Activated CD4-positive, alpha-beta T cell treated with anti-CD3 and anti-CD28 coated beads, Interleukin-10, Interleukin-2, amounts not matched to agents 100 ng/mL and 50 ng/mL, durations not matched to agents 16 hours and 8 hours (primary cell): ENCODE results near the gene RNF144A.

ENCODE experiments used
- DNase-seq: peaks from one replicate; pipeline ENCODE4 v3.0.0-alpha.2; 2020

The RNF144A gene

DNA sequence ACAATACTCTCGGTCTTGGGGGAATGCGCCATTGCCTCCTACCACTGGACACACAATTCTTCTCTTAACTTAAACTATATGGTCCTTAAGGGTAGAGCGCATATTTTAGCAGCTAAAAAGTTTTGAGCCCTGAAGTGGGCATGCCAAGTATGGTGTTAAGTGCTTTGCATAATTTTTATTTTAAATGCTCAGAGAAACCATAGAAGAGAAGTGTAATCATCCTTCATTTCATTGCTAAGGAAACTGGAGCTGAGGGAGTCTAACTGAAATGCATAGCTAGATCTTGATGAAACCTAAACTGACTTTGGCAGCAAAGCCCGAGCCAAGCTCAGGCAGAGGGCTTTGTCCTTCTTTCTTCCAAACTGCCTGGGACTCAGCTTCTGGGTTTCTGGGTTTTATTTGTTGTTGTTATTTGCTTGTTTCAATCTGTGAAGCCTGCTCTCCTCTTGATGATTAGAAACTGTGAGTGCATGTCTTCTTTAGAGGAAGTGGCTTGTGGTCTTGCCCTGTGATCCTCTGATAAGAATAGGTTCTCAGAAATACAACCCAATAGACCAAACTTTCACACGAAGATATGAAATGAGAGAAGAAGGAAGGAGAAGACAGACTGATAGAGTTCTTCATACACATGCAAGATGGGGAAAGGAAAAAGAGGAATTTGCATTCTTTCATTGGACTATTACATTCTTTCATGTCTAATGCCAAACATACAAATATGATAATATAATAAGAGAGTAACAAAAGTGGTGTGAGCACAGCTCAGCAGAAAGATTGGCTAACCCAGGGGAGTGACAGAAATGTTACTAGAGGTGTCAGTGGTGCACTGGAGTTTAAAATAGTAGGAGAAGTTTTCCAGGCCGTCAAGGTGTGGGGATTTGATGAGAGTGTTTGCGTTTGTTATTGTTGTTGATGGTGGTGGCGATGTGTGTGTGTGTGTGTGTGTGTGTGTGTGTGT, 7.5 kb upstream of the RNF144A start:
- peak; percentile 88 for DNase-seq

DNA sequence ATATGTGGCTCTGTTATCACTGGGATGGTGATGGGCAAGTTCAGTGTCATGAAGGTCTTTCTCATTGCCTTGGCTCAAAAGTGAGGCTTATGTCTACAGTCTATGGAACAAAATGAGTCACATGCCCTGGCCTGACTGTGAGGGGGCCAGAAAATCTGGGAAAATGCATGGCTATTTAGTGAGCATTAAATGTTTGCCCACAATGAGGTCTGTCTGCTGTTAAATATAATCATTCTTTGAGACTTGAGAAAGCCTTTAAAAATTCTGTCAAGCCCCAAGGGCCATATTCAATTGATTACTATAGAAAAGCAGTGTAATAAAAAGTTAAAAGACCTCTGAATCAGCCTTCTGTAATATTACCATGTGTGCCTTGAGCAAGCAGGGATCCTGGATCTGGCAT, 5.5 kb upstream of the RNF144A start:
- no peak for DNase-seq

DNA sequence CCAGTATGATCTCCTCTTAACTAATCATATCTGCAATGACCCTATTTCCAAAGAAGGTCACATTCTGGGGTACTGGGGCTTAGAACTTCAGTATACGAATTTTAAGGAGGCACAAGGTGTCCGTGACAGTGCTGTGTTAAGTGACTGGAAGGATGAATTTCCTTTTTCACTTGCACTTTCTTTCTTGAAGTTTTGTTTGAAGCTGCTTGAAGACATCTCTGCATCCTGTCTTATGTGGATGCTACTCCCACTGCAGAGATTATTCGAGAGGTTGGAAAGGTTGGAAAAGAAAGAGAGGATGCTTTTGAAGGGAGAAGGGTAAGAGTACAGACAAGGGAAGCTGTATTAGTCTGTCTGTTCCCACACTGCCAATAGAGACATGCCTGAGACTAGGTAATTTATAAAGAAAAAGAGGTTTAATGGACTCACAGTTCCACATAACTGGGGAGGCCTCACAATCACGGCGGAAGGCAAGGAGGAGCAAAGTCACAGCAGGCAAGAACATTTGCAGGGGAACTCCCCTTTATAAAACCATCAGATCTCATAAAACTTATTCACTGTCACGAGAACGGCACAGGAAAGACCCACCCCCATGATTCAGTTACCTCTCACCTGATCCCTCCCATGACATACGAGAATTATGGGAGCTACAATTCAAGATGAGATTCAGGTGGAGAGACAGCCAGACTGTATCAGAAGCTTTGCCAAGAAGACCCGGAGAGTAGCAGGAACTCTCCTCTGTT, 3.6 kb upstream of the RNF144A start:
- DNase-seq, result peak; percentile 66

DNA sequence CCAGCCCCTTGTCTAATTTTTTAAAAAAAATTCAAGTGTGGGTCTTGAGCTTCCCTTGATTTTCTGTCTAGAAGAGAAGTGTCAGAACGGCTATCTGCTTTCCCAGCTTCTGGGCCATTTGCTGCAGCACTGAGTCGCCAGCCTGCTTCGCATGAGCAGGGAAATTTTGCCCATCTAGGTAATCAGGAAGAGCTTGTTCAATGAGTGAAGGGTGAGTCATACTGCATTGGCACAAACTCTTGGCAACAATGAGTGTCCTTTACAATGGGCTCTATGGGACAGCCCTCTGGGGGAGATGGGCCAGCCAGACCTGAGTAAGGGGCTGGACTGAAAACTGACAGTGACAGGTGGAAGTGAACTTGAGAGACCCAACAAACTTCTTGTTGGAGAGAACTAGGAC, 2.4 kb upstream of the RNF144A start:
- DNase-seq, result peak; percentile 55

DNA sequence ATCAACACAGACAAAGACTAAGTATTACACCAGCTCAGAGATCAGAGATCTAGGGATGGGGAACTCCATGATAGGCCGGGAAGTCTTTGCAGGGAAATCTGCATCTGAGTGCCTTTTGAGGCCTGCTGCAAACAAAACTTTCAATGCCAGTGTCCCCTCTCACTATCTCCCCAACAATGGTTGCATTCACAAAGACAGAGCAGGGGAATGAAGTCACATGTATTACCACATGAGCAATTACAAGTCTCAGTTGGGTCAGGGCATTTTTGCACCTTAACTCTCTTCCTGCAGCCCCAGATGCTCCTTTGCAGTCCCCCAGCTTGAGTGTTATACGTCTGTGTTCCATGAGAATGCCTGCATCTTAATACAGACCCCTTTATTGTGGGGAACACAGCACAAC, 1.8 kb upstream of the RNF144A start:
- no peak for DNase-seq

DNA sequence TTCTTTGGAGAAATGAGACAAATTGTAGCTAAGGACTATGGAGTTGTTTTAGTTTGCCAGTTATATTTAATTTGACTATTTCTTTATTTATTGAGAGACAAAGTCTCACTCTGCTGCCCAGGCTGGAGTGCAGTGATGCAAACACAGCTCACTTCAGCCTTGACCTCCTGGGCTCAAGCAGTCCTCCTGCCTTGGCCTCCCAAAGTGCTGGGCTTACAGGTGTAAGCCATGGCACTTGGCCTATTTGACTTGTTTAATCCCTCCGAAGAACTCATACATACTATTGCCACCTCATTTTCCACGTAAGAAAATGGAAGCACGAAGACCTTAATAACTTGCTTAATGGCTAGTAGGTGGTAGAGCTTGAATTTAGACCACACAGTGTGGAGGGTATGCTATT, 988 bp upstream of the RNF144A start:
- DNase-seq, result no peak

DNA sequence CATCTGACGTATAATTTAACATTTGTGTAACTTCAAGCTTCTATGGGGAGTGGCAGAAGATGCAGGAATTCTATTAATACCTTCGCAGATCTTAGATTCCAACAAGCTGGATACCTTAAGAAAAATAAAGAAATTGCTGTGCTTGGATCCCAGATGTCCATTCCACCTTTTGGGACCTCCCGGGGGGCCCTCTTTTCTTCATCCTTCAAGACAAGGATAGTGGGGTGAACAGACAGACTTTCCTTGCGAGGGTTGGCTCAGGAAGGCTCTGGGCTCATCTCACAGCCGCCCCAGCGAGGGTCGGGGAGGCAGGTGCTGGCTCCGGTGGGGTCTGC, 509 bp upstream of the RNF144A start:
- no peak for DNase-seq

DNA sequence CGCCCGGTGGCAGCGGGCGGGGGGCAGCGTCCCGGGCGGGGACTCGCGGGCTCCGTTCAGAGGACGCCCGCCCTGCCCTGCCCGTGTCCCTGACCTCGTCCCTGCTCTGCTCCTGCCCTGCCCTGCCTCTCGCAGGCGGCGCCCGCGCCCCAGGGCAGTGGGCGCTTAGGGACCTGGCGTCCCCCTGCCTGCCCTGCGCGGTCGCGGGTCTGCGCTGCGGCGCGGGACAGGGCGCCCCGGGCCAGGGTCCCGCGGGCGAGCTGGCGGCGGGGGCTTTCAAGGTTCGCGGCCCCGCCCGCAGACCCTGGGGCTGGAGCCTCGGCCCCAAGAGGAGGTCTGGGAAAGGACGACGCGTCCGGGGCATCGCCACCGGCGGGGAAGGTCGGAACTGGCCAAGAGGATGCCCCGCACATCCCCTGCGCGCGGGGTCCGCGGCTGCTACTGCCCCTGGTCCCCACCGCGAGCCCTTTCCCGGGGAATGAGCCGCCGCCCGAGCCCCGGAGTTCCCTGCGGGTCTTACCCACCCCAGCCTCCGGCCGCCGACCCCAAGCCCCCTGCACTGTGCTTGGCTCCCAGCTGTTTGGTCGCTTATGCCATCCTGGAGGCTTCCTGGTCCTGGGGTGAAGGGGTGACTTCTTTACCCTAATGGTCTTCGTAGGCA, 679 bp downstream of the RNF144A start:
- DNase-seq, result peak; percentile 31

DNA sequence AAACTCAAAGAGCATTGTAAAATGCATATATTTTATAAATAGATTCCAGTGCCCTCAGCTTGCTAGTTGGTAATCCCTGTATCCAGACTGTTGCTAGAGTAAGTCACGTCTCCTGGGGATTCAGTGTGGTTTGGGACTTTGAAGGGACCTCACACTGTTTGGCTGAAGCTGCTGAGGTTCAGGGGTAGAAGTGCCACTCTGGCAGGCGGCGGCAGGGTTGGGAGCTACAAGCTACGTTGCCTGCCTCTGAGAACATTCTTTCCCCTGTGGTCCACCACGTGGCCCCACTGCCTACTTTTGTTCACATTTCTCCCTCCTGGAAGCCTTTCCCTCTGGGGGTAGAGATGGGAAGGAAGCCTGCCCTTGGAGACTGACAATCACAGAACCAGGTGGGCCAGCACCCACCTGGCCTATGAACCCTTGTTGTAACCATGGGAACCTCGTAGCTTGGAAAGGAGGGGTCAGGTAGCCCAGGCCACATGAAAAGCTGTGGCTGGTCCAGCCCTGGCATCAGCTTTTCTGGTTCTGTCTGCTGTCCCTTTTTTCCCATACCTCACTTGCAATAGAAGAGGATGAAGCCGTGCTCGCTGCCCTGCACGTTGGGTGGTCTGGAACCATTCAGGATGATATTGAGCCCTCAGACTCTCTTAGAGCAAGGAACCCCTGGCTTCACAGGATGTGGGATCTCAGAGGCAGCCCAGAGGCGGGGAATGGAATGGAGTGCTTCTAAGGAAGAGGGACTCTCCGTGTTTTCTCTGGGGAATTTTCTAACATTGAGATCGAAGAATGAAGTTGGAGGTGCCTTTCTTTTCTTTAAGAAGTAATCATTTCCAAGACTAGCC, 2.9 kb downstream of the RNF144A start:
- DNase-seq, result no peak

DNA sequence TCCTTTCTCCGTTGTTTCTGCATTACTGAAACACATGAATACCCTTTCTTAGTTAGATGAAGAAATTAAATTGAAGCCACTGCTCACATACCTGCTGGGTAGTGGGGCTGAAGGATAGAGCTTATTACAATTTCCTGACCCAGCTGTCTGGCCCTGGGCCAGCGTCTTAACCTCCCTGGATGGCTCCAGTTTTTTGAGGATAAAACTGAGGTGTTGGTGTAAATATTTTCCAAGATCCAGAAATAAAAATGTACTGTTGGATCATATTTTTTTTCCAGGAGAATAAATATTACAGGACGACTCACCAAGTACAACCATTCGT, 3.5 kb downstream of the RNF144A start:
- no peak for DNase-seq

DNA sequence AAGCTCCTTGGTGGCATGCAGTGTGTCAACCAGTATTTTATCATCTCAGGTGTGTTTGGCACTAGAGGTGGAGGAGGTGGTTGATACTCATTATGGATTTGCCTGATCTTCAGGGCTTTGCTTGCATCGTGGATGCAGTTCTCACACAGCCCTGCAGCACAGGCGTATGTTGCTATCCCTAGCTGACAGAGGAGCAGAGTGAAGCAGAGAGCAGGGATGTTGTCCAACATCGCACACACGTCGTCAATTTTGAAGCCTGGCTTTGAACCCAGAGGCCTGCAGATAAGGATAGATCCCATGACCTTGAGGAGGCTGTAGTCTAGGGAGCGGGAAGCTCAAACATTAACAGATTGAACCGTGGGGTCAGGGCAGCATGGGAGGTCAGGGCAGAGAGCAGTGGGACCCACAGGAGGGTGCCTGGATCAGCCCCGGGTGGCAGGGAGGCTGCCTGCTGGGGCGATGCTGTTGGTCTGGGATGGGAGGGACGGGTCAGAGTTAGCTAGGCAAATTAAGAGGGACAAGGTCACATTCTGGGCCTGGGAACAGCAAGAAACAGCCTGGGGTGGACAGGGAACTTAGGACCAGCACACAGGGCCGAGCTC, 4.2 kb downstream of the RNF144A start:
- no peak for DNase-seq

DNA sequence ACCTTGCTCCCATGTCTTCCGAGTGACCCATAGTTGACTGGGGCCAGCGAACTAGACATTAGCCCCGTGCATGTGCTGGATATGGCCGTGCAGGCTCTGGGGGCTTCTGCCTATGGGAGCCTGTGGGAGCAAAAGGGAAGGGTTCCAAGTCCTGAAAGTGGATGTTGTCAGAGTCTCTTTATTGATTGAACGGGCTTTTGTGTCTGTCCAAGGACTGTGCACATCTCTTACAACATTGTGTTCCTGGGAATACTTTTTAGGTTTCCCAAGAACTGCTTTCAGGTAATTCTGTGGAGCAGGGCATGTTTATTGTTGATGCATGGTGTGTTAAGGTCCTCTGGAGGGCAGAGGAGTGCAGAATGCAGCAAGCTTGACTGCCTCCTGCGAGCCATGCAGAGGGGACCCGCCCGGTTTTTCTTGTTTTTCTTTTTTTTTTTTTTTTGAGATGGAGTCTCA, 5.0 kb downstream of the RNF144A start:
- DNase-seq, result no peak

DNA sequence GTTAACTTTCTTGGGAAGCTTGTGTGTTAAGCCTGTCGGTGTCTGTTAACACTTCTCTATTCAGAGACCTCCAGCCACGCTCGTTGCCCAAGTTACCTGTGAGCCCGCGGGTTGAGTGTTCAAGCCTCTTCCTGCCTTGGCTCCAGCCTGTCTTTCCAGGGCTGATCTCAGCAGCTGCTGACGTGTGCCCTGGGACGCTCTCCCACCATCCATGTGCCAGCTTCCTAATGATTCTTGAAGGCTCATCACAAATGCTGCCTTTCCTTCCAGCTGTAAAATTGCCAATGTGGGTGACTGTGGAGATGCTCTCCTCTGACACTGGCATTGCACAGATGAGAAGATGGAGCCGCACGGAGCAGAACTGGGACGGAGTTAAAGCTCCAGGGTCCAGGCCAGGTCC, 6.1 kb downstream of the RNF144A start:
- no peak for DNase-seq

DNA sequence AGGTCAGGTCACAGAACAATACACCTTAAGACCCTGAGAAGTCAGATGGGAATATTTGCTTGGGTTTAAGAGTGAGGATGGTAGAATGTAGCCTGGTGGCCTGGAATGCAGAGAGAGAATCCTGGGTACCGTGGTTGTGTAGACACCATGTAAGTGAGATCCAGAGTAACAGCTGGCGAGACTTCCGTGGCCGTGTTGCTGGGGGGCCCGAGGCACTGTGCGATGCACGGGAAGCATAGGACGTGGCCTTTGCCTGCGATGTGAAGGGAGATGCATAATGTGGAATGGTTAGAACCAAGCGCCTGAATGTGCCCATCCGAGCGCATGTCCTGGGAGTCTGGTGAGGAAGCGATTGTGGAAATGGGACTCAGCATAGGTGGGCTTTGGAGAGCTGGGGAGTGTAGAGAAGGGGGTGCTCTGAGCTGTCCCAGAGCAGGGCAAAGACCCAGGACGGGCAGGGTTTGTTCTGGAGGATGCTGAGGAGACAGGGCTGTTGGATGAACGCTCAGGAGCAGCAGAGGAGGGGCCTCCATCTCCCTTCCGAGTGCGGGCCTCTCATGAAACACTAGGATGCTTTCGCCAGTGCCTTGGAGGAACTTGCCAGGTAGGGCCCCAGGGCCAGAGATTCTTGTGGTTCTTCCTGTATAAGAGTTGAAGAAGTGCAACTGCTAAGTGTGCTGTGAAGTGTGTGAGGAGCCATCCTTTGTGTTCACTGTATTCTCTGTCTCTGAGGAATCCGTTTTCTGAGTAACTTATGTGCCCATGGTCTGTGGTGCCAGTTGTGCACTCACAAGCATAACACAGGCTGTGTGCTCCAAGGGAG, 7.1 kb downstream of the RNF144A start:
- no peak for DNase-seq

DNA sequence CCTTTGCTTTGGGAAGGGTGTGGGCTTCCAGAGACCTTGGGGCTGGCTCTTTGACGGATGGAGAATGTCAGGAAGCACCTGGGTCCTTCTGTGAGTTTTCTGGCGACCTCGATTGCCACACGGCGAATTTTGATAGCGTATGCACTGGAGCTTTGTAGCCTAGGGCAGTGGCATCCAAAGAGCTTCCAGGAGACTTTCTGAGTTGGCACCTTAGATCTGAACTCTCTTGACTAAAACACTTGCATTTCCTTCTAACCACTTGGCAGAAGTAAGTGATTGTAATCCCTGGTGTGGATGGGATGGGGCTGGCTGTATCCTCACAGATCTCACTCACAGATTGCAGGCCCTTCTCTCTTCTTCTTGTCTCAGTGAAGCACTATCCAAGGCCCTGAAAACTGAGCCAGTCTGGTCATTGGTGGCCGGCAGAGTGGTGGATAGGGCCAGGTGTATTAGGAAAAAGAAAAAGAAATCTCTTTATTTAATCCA, 7.8 kb downstream of the RNF144A start:
- DNase-seq, result no peak

DNA sequence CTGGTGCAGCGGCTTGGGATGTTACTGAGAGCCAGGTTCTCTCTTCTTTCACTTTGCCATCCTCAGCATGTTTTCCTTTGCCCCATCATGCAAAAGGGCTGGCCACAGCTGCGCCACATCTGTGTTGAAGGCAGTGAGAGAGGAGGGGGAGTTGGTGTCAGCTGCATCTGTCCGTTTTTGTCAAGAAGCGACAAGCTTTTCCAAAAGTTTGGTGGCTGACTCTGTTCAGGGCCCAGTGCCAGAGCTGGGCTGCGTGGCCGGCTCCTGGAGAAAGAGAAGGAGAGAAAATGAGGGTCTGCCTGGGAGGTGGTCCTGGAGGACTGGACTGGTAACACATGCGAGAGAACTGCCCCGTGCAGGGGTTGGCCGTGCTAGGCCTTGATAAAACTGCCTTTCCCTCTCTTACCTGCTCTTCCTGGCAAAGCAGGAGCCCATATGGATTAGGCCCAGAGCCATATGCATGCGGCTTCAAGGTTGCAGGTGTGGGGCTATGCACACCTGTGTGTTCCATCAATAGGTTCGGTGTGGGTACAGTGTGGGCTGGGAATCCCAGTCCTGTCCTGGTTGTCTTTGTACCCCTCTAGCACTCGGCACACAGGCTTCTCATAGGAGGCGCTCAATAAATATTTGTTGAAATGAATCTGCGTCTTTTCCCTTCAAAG, 9.0 kb downstream of the RNF144A start:
- no peak for DNase-seq

DNA sequence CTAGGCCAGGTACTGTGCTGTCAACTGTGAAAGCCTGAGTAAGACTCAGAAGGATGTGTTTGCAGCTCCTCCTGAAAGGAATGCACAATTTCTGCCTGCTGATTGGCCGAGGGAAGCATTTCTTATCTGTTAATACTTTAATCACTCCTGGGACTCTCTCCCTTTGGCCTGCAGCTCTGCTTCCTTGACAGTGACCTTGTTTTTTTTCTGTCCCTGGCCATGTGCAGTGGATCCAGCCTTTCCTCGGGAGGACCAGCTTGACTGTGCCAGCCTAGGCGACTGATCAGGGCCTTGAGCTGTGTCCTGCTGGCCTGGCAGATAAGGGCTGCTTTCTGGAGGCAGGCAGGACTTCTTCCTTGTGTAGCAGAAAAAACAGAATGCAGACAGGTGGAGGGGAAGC, 10.0 kb downstream of the RNF144A start:
- DNase-seq, result no peak

DNA sequence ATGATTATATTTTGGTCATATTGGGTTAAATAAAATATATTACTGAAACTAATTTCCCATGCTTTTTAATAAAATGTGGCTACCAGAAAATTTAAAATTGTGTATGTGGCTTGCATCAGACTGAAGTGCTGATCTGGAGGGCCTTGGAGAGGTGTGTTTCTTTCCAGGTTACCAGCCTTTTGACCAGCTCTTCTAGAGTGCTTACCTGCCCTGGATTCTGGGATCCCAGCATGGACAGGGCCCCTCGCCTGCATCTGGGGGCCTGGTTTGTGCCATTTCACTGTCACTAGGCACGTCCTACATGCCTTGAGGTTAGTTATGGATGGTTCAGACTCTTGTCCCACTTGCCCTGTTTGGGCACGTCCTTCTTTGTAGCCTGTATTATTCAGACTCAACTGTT, 10.5 kb downstream of the RNF144A start:
- no peak for DNase-seq

DNA sequence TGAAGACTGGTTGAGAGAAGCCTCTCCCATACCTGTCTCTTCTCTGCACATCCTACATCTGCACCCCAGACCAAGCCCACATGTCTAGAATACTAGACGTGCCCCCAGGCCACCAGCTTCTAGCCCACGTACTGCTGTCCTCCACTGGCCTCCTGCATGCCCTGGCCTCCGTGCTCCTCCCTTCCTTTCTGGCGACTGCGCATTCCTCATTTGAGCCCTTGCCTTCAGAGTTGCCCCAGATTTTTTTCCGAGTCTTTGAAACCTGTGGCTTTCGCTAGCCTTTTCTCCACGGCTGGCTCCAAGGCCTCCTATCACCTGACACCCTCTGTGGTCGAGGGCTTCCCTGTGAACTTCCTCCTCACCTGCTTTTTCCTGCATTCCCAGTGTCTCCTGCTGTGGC, 11.2 kb downstream of the RNF144A start:
- no peak for DNase-seq

DNA sequence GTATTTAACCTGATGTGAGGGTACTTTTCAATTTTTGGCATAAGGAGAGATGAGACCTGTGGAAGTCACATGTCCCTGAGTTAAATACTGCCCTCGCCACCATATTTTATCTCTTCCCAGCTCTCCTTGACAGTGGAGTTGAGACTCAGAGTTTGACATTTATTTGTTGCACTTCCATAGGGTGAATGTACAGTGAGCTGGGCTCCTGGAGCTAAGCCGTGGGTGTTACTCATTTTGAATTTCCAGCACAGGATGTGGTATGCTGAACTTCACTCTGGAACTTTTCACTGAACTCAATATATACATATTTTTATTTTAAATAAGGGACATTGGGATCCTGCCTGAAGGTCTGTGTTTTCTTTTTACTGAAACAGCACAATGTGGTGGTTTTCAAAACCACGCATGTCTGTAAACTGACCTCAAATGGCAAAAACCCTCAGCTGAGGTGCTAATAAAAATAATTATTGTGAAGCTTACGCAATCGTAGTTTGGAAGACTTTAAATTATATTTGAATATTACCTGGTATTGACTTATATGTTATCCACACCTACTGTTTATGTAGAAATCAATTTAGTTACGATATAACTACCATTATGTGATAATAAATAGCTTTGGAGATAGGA, 12.1 kb downstream of the RNF144A start:
- no peak for DNase-seq
